ENCODE results near the gene KLRC4.
A peak's percentile ranks its signal among the peaks of the same experiment; 100 is the strongest.

DNA sequence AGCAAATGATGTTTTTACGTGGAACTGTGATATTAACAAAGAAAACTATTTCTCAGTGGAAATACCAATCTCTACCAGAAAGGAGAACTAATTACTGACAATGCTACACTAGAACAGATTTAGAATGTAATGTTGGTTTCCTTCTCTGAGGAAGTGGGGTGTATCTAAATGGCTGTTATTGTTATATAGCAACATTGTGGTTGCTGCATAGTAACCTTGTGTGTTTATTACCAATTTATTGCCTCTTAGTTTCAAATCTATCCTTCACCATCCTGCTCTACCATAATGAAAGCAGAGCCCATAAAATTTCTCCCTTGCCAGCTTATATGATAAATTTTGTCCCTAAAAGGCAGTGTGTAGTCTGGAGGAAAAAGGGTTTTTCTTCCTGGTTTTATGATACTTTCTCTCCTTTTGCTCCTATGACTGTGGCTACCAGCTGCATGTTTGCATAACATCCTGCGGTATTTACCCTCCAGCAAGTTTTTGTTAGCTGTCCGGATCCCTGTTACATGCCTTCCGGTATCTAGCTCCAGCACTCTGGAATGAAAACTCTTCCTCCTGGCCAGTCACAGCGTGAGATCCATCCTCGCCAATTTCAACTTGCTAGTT lies 14.1 kb downstream of the KLRC4 start:
- TF ChIP-seq, protein P1, sequence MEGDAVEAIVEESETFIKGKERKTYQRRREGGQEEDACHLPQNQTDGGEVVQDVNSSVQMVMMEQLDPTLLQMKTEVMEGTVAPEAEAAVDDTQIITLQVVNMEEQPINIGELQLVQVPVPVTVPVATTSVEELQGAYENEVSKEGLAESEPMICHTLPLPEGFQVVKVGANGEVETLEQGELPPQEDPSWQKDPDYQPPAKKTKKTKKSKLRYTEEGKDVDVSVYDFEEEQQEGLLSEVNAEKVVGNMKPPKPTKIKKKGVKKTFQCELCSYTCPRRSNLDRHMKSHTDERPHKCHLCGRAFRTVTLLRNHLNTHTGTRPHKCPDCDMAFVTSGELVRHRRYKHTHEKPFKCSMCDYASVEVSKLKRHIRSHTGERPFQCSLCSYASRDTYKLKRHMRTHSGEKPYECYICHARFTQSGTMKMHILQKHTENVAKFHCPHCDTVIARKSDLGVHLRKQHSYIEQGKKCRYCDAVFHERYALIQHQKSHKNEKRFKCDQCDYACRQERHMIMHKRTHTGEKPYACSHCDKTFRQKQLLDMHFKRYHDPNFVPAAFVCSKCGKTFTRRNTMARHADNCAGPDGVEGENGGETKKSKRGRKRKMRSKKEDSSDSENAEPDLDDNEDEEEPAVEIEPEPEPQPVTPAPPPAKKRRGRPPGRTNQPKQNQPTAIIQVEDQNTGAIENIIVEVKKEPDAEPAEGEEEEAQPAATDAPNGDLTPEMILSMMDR (IDR thresholded peaks at IDR 0.05; ENCODE audit: low read depth, low read length, missing input control): no peak
- TF ChIP-seq NR2F2 (IDR thresholded peaks at IDR 0.05) (no peak), RAD21 (IDR thresholded peaks at IDR 0.05) (no peak), SP1 (IDR thresholded peaks at IDR 0.05) (peak; percentile 33), YY1 (IDR thresholded peaks at IDR 0.05) (peak; percentile 22), TAF1 (conservative IDR thresholded peaks at IDR 0.05) (no peak), GABPA (IDR thresholded peaks at IDR 0.05 in 1 of 2, conservative IDR thresholded peaks at IDR 0.05 in 1 of 2) (peak; percentile 17 to 52), HNF4A (conservative IDR thresholded peaks at IDR 0.05) (no peak), FOXA1 (IDR thresholded peaks at IDR 0.05) (no peak), JUND (IDR thresholded peaks at IDR 0.05) (no peak)
- TF ChIP-seq, protein P2, sequence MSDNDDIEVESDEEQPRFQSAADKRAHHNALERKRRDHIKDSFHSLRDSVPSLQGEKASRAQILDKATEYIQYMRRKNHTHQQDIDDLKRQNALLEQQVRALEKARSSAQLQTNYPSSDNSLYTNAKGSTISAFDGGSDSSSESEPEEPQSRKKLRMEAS (IDR thresholded peaks at IDR 0.05): no peak
- TF ChIP-seq, protein P3, sequence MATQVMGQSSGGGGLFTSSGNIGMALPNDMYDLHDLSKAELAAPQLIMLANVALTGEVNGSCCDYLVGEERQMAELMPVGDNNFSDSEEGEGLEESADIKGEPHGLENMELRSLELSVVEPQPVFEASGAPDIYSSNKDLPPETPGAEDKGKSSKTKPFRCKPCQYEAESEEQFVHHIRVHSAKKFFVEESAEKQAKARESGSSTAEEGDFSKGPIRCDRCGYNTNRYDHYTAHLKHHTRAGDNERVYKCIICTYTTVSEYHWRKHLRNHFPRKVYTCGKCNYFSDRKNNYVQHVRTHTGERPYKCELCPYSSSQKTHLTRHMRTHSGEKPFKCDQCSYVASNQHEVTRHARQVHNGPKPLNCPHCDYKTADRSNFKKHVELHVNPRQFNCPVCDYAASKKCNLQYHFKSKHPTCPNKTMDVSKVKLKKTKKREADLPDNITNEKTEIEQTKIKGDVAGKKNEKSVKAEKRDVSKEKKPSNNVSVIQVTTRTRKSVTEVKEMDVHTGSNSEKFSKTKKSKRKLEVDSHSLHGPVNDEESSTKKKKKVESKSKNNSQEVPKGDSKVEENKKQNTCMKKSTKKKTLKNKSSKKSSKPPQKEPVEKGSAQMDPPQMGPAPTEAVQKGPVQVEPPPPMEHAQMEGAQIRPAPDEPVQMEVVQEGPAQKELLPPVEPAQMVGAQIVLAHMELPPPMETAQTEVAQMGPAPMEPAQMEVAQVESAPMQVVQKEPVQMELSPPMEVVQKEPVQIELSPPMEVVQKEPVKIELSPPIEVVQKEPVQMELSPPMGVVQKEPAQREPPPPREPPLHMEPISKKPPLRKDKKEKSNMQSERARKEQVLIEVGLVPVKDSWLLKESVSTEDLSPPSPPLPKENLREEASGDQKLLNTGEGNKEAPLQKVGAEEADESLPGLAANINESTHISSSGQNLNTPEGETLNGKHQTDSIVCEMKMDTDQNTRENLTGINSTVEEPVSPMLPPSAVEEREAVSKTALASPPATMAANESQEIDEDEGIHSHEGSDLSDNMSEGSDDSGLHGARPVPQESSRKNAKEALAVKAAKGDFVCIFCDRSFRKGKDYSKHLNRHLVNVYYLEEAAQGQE (IDR thresholded peaks at IDR 0.05): peak; percentile 14
- TF ChIP-seq, protein P4, sequence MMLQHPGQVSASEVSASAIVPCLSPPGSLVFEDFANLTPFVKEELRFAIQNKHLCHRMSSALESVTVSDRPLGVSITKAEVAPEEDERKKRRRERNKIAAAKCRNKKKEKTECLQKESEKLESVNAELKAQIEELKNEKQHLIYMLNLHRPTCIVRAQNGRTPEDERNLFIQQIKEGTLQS (IDR thresholded peaks at IDR 0.05): no peak

Data from liver (tissue), 3 donors.